Activated CD4-positive, alpha-beta T cell treated with anti-CD3 and anti-CD28 coated beads, Interleukin-2, amount 10 ng/mL, durations not matched to agents 24 days and 14 days (primary cell): ENCODE data around the gene MRFAP1L1. TPM values are rescaled to one million over a fixed set of nuclear protein-coding genes. Genes with fewer than 3 reads are reported as not detected.
A peak's percentile ranks its signal among the peaks of the same experiment; 100 is the strongest.
"Not testable (repeated sequence)": the region's sequence is repeated elsewhere in the genome, so short reads cannot be mapped to it uniquely, and the experiment has no call there.

Experiments
- DNase-seq: peaks from one replicate; pipeline ENCODE4 v3.0.0; 2022
- H3K27ac Mint-ChIP-seq: one replicate; pipeline ENCODE4 v1.8.0; 2022; ENCODE audit warnings: mild to moderate bottlenecking, mixed read lengths
- H3K27me3 Mint-ChIP-seq: one replicate; pipeline ENCODE4 v1.8.0; 2022; ENCODE audit warnings: mixed read lengths
- H3K36me3 Mint-ChIP-seq: one replicate; pipeline ENCODE4 v1.8.0; 2022; ENCODE audit warnings: low read depth, mild to moderate bottlenecking, mixed read lengths
- H3K4me1 Mint-ChIP-seq: one replicate; pipeline ENCODE4 v1.8.0; 2021; ENCODE audit warnings: mixed read lengths
- H3K4me3 Mint-ChIP-seq: one replicate; pipeline ENCODE4 v1.8.0; 2022; ENCODE audit warnings: mild to moderate bottlenecking, moderate library complexity, mixed read lengths
- H3K9me3 Mint-ChIP-seq: one replicate; pipeline ENCODE4 v1.8.0; 2021; ENCODE audit warnings: mixed read lengths
- intact Hi-C: fragments of 100-400 bp; cut with micrococcal nuclease; formaldehyde crosslinking; loops from one replicate; pipeline ENCODE4 v1.15.1; 2023
- total RNA-seq: library from RNA; stranded (reverse); gene quantifications from 2 replicates; pipeline ENCODE4 v1.2.3, GENCODE V29; 2022

The MRFAP1L1 gene
- total RNA-seq, 1 donor from 2014 or later, result 51.4 TPM

GRCh38 chr4:6681191-6681590 is 28.5 kb downstream of the MRFAP1L1 start:
- Mint-ChIP-seq H3K27me3 (no peaks in the 10 kb centered on the region), H3K4me1 (peaks cover 38% of the 10 kb centered on the region), H3K27ac (no peak overlapping the region), H3K36me3 (peaks cover 50% of the 10 kb centered on the region), H3K4me3 (no peak overlapping the region), H3K9me3 (no peaks in the 10 kb centered on the region)
- intact Hi-C loops, result no loop called here
- no peak for DNase-seq

- H3K36me3 Mint-ChIP-seq, result peaks cover 54% of the 10 kb centered on the region
- no peak overlapping the region for H3K4me3 Mint-ChIP-seq
- no peak for DNase-seq
- H3K9me3 Mint-ChIP-seq, result no peaks in the 10 kb centered on the region
- intact Hi-C loops, result no loop called here
- no peaks in the 10 kb centered on the region for H3K27me3 Mint-ChIP-seq
- peaks cover 42% of the 10 kb centered on the region for H3K4me1 Mint-ChIP-seq
- H3K27ac Mint-ChIP-seq, result no peak overlapping the region
These were observed 29.2 kb downstream of the MRFAP1L1 start for GRCh38 chr4:6680372-6681034.

DNA sequence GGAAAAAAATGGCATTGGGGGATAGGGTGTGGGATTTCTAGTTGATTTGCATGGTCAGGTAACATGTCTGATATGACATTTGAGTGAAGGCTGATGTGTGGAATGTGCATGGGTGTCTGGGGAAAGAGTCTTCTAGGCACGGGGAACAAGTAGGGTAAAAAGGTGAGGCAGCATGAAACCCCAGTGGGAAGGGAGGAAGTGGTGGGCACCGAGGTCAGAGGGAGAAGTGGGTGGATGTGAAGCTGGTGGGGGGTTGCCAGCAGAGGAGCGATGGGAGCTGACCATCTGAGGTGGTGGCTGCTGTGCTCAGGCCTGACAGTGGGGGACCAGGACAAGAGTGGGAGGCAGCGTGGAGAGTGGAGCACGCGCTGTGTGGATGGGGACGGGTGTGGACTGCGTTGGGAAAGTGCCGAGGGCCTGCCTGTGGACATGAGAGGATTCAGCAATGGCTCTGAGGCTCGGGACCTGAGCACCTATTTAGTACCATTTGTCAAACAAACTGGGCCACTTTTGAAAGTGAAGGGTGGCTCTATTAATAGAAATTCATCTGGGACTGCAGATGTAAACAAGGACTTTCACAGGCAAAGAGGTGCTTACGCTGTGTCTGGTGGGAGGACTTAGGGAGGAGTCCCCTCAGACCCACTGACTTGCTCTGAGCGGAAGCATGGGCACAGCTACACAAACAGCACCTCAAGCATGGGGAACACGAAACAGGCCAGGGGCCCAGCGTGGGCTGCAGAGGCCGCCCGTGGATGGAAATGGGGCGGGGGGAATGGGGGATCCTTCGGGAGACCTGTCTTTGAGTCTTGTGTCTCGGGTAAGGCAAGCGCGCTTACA is 32.7 kb downstream of the MRFAP1L1 start:
- peak overlapping the region; percentile 95 for H3K4me3 Mint-ChIP-seq
- intact Hi-C loops, result no loop called here
- H3K4me1 Mint-ChIP-seq, result peaks cover 53% of the 10 kb centered on the region
- peak overlapping the region; percentile 45 for H3K27ac Mint-ChIP-seq
- DNase-seq, result no peak
- peaks cover 66% of the 10 kb centered on the region for H3K36me3 Mint-ChIP-seq
- no peaks in the 10 kb centered on the region for H3K9me3 Mint-ChIP-seq
- no peaks in the 10 kb centered on the region for H3K27me3 Mint-ChIP-seq

GRCh38 chr4:6674500-6675149 is 35.0 kb downstream of the MRFAP1L1 start:
- intact Hi-C loops, result loop anchor here (1.0 to 2.0 kb wide), 9 partner anchors 15 to 394 kb away; partner anchors contain the start of genes BLOC1S4, GRPEL1, MRFAP1 and MRFAP1L1
- Mint-ChIP-seq H3K4me1 (peaks cover 48% of the 10 kb centered on the region), H3K27ac (peak overlapping the region; percentile 100), H3K36me3 (peaks cover 51% of the 10 kb centered on the region), H3K27me3 (no peaks in the 10 kb centered on the region), H3K9me3 (no peaks in the 10 kb centered on the region), H3K4me3 (peak overlapping the region; percentile 95)
- DNase-seq, result peak; percentile 90

GRCh38 chr4:6673660-6674499 is 35.8 kb downstream of the MRFAP1L1 start:
- Mint-ChIP-seq H3K27me3 (no peaks in the 10 kb centered on the region), H3K27ac (peak overlapping the region; percentile 100), H3K36me3 (peaks cover 45% of the 10 kb centered on the region), H3K4me1 (peaks cover 46% of the 10 kb centered on the region), H3K9me3 (no peaks in the 10 kb centered on the region), H3K4me3 (peak overlapping the region; percentile 95)
- DNase-seq, result peak; percentile 98
- intact Hi-C loops, result loop anchor here (1.0 to 2.0 kb wide), 9 partner anchors 15 to 394 kb away; partner anchors contain the start of genes BLOC1S4, GRPEL1, MRFAP1 and MRFAP1L1

- Mint-ChIP-seq H3K4me1 (peaks cover 39% of the 10 kb centered on the region), H3K4me3 (peak overlapping the region; percentile 95), H3K27ac (peak overlapping the region; percentile 100), H3K36me3 (peaks cover 39% of the 10 kb centered on the region)
- DNase-seq, result peak; percentile 84
- intact Hi-C loops, H3K27me3 Mint-ChIP-seq, H3K9me3 Mint-ChIP-seq: not testable (repeated sequence)
These were observed 36.4 kb downstream of the MRFAP1L1 start for GRCh38 chr4:6673191-6673659.

DNA sequence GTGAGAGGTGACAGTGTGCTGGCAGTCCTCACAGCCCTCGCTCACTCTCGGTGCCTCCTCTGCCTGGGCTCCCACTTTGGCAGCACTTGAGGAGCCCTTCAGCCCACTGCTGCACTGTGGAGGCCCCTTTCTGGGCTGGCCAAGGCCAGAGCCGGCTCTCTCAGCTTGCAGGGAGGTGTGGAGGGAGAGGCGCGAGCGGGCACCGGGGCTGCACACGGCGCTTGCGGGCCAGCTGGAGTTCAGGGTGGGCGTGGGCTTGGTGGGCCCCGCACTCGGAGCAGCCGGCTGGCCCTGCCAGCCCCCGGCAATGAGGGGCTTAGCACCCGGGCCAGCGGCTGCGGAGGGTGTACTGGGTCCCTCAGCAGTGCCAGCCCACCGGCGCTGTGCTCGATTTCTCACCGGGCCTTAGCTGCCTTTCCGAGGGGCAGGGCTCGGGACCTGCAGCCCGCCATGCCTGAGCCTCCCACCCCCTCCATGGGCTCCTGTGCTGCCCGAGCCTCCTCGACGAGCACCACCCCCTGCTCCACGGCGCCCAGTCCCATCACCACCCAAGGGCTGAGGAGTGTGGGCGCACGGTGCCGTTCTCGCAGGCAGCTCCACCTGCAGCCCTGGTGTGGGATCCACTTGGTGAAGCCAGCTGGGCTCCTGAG is 37.0 kb downstream of the MRFAP1L1 start:
- intact Hi-C loops, H3K9me3 Mint-ChIP-seq: not testable (repeated sequence)
- peaks cover 38% of the 10 kb centered on the region for H3K4me1 Mint-ChIP-seq

DNA sequence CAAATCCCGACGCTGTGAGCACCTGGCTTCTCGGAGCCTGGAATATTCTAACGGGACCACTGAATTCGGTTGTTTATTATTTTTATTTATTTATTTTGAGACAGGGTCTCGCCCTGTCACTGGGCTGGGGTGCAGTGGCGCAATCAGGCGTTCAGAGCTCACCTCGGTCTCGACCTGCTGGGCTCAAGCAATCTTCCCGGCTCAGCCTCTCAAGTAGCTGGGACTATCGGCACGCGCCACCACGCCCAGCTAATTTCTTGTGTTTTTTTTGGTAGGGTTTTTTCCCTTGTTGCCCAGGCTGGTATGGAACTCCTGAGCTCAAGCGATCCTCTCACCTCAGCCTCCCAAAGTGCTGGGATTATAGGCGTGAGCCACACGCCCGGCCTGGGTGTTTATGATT is 37.5 kb downstream of the MRFAP1L1 start:
- Mint-ChIP-seq H3K27me3 (peaks cover 2% of the 10 kb centered on the region), H3K9me3 (no peaks in the 10 kb centered on the region), H3K36me3 (peaks cover 31% of the 10 kb centered on the region), H3K4me1 (peaks cover 32% of the 10 kb centered on the region), H3K27ac (no peak overlapping the region), H3K4me3 (no peak overlapping the region)
- DNase-seq, result no peak
- intact Hi-C loops, result no loop called here

More for the DNA sequence above, 37.0 kb downstream of the MRFAP1L1 start:
- Mint-ChIP-seq H3K27ac (peak overlapping the region; percentile 100), H3K36me3 (peaks cover 37% of the 10 kb centered on the region)
- H3K27me3 Mint-ChIP-seq, H3K4me3 Mint-ChIP-seq, DNase-seq: not testable (repeated sequence)

- intact Hi-C loops, result no loop called here
- peaks cover 27% of the 10 kb centered on the region for H3K4me1 Mint-ChIP-seq
- DNase-seq, result no peak
- no peak overlapping the region for H3K27ac Mint-ChIP-seq
- peaks cover 2% of the 10 kb centered on the region for H3K27me3 Mint-ChIP-seq
- H3K36me3 Mint-ChIP-seq, result peaks cover 27% of the 10 kb centered on the region
- no peak overlapping the region for H3K4me3 Mint-ChIP-seq
- no peaks in the 10 kb centered on the region for H3K9me3 Mint-ChIP-seq
These were observed 38.0 kb downstream of the MRFAP1L1 start for GRCh38 chr4:6671648-6672047.

DNA sequence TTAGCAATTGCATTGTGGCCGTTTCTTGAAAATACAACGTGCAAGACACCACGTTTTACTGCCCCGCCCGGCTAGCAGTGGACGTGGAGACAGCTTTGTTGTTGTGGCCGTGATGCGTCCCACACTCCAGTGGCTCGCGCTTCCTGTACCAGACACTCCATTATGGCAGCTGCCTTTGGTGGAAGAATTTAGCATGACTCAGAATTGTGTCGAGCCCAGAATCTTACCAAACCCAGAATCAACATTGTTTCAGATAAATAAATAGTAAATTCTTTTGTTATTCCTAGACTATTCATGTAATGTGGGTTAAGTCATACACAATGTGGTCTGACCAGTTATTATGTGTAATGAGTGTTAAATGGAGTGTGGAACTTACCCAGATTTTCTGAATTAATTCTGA is 41.3 kb downstream of the MRFAP1L1 start:
- Mint-ChIP-seq H3K9me3 (no peaks in the 10 kb centered on the region), H3K27ac (no peak overlapping the region), H3K4me1 (peaks cover 3% of the 10 kb centered on the region), H3K4me3 (no peak overlapping the region), H3K27me3 (peaks cover 5% of the 10 kb centered on the region), H3K36me3 (peaks cover 2% of the 10 kb centered on the region)
- no peak for DNase-seq
- intact Hi-C loops, result no loop called here

DNA sequence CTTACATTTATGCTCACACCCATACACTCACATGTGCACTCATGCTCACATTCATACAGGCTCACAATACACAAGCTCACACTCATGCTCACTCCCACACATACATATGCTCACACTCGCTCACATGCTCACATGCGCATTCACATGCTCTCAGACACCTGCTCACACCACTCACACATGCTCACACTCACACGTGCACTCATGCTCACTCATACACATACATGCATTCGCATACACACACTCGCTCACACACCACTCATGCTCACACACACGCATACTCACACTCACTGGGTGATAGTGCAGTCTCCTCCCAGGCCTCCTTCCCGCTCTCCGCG is 44.4 kb downstream of the MRFAP1L1 start:
- Mint-ChIP-seq H3K9me3 (no peaks in the 10 kb centered on the region), H3K36me3 (peaks cover 2% of the 10 kb centered on the region), H3K4me1 (peaks cover 2% of the 10 kb centered on the region), H3K4me3 (no peak overlapping the region), H3K27me3 (peaks cover 27% of the 10 kb centered on the region), H3K27ac (no peak overlapping the region)
- no peak for DNase-seq
- intact Hi-C loops, result no loop called here

DNA sequence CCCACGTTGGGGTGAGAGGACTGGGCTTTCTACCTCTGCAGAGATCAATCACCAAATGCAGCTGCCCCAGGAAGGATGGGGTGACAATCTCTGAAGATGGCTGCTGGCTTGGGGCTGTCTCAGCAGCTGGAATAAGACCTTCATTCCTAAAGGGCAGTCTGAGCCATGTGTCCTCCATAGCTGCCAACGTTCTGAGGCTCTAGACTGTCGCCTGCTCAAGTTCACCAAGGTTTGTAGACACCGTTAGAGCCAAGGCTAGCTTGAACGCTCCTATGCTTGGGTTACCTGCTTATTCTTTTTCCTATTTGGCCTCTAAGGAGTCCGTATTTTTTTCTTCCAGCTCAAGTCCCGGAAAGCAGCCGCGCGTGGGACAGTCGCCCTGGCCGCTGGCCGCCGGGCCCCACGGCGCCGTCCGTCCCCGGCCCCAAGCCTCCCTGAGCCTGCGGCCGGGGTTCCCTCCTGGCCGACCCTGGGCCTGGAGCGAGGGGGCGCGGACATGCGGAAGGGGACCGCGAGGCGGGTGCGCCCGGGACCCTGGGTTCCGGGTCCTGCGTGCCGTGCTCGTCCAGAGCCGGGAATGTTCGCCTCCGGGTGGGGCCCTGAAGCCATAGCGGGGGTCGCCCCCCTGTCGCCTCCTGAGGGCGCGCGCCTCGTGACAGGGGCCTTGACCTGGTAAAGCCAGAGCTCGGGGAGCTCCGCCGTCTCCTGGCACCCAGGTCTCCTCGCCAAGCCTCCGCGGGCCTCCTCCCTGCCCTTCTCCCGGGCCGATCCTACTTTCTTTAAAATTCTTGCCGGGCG is 45.9 kb downstream of the MRFAP1L1 start:
- peak overlapping the region; percentile 45 for H3K4me3 Mint-ChIP-seq

More for the DNA sequence above, 45.9 kb downstream of the MRFAP1L1 start:
- no peaks in the 10 kb centered on the region for H3K9me3 Mint-ChIP-seq
- peaks cover 1% of the 10 kb centered on the region for H3K36me3 Mint-ChIP-seq
- DNase-seq, result no peak
- H3K4me1 Mint-ChIP-seq, result peaks cover 9% of the 10 kb centered on the region
- intact Hi-C loops, result no loop called here
- H3K27me3 Mint-ChIP-seq, result peaks cover 33% of the 10 kb centered on the region
- no peak overlapping the region for H3K27ac Mint-ChIP-seq
